DND-41 (cell line): ENCODE results near the gene GNG12.

Experiments
- EZH2 ChIP-seq: IDR thresholded peaks from 3 replicates; pipeline ENCODE4 v1.6.1; 2012; ENCODE audit warnings: borderline replicate concordance, low read depth, mild to moderate bottlenecking, moderate library complexity, low read length, inconsistent platforms; ENCODE audit not compliant: severe bottlenecking
- TF ChIP-seq, protein P1 (sequence below): IDR thresholded peaks from 2 replicates; pipeline ENCODE4 v1.5.1; 2012; ENCODE audit warnings: borderline replicate concordance, low read length, moderate library complexity, mild to moderate bottlenecking; ENCODE audit not compliant: poor library complexity, severe bottlenecking; ENCODE audit errors: extremely low read depth

DNA sequence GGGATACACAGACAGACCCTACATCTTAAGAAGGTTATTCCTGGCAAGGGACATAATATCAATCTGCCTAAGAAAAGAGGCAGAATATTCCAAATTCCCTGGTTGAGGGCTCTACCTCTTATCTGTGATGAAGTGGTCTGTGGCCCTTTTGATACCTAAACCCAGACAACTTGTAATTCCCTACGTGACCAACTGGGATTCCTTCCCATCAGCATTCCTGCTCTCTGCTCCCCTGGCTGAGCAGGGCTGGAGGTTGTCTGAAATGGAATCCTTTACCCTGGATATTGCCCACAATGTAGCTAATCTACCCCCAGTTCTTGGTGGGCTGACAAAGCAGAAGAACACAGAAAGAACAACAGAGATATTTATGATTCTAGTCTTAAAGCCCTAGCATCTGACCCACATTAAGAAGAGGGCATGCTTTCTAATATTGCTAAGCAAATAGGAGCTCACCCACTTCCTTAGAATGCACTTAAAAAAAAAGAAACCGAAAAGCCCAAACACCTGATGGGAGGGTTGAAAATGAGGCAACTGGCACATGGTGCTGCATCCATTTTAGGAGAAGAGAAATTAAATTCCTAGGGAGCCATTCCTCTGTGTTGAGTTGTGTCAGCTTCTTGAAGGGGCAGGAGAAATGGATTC lies 111.5 kb downstream of the GNG12 start:
- TF ChIP-seq, protein P1, sequence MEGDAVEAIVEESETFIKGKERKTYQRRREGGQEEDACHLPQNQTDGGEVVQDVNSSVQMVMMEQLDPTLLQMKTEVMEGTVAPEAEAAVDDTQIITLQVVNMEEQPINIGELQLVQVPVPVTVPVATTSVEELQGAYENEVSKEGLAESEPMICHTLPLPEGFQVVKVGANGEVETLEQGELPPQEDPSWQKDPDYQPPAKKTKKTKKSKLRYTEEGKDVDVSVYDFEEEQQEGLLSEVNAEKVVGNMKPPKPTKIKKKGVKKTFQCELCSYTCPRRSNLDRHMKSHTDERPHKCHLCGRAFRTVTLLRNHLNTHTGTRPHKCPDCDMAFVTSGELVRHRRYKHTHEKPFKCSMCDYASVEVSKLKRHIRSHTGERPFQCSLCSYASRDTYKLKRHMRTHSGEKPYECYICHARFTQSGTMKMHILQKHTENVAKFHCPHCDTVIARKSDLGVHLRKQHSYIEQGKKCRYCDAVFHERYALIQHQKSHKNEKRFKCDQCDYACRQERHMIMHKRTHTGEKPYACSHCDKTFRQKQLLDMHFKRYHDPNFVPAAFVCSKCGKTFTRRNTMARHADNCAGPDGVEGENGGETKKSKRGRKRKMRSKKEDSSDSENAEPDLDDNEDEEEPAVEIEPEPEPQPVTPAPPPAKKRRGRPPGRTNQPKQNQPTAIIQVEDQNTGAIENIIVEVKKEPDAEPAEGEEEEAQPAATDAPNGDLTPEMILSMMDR = no peak
- TF ChIP-seq EZH2 = no peak
